ENCODE results near the gene BANF2.

The BANF2 gene

DNA sequence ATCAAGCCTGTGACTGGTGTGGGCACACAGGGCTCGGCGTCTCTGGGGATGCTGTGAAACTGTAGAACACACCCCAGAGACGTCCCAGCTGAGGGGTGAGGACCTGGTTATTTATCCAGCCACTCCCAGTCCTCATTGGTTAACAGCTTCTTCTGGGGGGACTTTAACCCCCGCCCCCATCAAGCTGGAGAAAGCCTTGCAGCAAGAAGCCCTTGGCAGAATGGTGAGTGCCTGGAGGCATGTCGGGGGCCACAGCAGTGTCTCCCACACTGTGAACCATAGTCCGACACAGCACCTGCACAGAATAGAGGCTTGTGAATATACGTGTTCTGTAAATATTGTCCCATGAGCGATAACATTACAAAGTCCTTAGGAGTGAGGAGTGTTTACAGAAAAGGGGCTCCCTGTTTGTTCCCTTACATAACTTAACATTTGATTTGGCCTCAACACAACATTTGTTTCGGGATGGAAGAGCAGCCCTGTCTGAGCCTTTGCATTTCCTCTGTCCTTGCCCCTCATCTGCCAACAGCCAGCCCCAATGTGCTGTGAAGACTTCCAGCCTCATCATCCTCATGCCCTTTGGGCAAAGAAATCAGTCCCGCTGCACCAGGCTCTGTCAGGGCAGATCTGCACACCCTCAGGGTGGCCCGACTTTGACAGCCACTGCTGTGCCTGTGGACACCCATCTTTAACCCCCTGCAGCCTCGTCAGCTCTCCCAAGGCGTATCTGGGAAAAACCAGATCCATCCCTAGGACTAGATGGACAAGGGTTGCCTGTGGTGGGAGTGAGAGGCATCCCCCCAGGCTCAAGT, 15.5 kb upstream of the BANF2 start:
- Mint-ChIP-seq H3K27ac (no peak overlapping the region), H3K9me3 (no peaks in the 10 kb centered on the region), H3K4me3 (no peak overlapping the region), H3K36me3 (ENCODE audit: low read depth) (peaks cover 4% of the 10 kb centered on the region), H3K4me1 (peaks cover 19% of the 10 kb centered on the region), H3K27me3 (peaks cover 40% of the 10 kb centered on the region)
- DNase-seq, result no peak
- no peak for ATAC-seq

DNA sequence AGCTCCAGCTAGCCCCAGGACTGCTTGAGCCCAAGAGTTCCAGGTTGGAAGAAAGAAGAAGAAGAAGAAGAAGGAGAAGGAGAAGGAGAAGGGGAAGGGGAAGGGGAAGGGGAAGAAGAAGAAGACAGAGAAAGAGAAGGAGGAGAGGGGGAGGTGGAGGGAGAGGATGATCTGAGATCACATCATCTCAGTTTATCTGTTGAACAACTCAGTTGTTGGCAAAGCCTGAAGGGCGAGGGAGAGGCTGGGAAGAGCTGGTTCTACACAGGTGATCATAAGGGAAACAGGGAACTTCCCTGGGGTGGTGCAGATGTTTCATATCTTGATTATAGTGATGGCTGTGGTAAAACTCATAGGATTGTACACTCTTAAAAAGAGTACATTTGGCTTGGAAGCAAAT, 14.6 kb upstream of the BANF2 start:
- no peak for DNase-seq
- ATAC-seq, result no peak
- Mint-ChIP-seq H3K9me3 (peaks cover 1% of the 10 kb centered on the region), H3K27me3 (peaks cover 47% of the 10 kb centered on the region), H3K27ac (no peak overlapping the region), H3K4me3 (no peak overlapping the region), H3K4me1 (peaks cover 11% of the 10 kb centered on the region), H3K36me3 (ENCODE audit: low read depth) (no peaks in the 10 kb centered on the region)

DNA sequence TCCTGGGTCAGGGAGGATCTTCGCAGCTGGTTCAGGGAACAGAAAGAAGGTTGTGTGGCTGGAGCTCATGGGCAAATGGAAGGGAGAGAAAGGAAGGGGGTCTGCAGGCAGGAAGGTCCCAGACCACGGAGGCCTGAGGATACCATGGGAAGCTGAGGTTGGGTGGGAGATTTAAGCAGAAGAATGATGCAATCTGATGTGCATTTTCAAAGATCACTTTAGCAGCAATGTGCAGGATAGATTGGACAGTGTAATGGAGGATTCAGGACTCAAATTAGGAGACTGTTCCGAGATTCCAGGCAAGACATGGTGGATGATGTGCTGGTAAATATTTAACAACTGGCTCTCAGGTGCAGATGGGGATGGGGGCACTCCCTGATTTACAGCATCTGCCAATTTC, 12.0 kb upstream of the BANF2 start:
- no peak overlapping the region for H3K27ac Mint-ChIP-seq
- H3K4me1 Mint-ChIP-seq, result peaks cover 4% of the 10 kb centered on the region
- peaks cover 3% of the 10 kb centered on the region for H3K9me3 Mint-ChIP-seq
- DNase-seq, result no peak
- no peak overlapping the region for H3K4me3 Mint-ChIP-seq
- H3K36me3 Mint-ChIP-seq (ENCODE audit: low read depth), result no peaks in the 10 kb centered on the region
- H3K27me3 Mint-ChIP-seq, result peaks cover 57% of the 10 kb centered on the region
- no peak for ATAC-seq

DNA sequence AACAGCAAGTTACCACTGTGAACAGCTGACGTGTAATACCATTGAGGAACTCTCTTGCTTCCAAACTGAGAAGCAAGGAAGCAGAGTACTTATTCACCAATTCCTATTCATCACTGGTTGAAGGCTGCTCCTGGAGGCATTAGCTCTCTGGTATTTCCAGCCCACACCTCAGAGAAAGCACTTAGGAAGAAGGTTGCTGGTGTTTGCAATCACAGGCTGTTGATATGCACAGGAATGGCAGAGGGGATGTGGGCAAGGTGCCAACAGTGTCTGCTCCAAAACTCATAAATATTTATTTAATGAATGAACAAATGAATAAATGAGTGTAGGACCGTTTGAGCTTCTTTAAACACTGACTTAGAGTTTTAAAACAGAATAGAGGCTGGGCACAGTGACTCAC, 10.8 kb upstream of the BANF2 start:
- no peak for ATAC-seq
- peaks cover 3% of the 10 kb centered on the region for H3K9me3 Mint-ChIP-seq
- H3K36me3 Mint-ChIP-seq (ENCODE audit: low read depth), result no peaks in the 10 kb centered on the region
- H3K27ac Mint-ChIP-seq, result no peak overlapping the region
- DNase-seq, result no peak
- H3K4me1 Mint-ChIP-seq, result no peaks in the 10 kb centered on the region
- H3K4me3 Mint-ChIP-seq, result no peak overlapping the region
- H3K27me3 Mint-ChIP-seq, result peaks cover 54% of the 10 kb centered on the region

DNA sequence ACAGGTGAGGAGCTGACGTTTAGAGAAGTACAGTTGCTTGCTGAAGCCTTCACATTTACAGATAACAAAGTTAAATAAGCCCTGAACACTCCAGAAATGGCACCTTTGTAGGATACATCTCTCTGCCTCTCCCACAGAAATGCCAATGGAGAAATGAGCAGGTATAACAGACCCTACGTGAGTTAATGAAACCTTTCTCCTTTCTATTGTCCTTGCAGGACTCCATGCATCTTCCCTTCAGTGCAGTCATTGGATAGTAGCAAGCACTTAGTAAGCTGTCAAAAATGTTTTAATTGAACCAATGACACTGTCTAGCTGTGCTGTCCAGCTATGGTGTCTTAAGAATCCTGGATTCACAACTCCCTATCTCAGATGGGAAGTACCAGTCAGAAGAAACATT, 9.6 kb upstream of the BANF2 start:
- H3K27me3 Mint-ChIP-seq, result peaks cover 51% of the 10 kb centered on the region

DNA sequence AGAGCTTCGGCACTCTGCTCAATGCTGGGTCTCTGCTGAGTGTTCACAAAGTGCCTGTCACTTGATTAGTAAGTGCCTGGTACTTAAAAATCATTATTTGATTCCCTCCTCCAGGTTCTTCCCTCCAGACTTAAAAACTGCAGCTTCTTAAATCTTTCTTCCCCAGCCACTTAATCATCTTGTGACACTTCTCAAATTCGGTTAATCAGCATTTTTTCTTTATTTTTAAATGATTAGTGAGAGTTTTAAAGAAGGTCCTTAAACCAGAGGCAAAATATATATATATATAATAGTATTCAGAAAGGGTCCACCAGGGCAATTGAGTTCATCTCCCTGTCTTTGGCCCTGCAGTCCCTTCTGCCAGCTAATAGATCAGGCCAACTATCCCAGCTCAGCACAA, 8.0 kb upstream of the BANF2 start:
- DNase-seq (no peak), ATAC-seq (no peak)
- Mint-ChIP-seq H3K4me3 (no peak overlapping the region), H3K4me1 (no peaks in the 10 kb centered on the region), H3K27ac (no peak overlapping the region), H3K9me3 (peaks cover 3% of the 10 kb centered on the region), H3K36me3 (ENCODE audit: low read depth) (no peaks in the 10 kb centered on the region), H3K27me3 (peaks cover 41% of the 10 kb centered on the region)

More for the DNA sequence above, 9.6 kb upstream of the BANF2 start:
- DNase-seq, result no peak
- no peaks in the 10 kb centered on the region for H3K4me1 Mint-ChIP-seq
- peaks cover 3% of the 10 kb centered on the region for H3K9me3 Mint-ChIP-seq
- H3K27ac Mint-ChIP-seq, result no peak overlapping the region
- no peaks in the 10 kb centered on the region for H3K36me3 Mint-ChIP-seq (ENCODE audit: low read depth)
- ATAC-seq, result no peak
- no peak overlapping the region for H3K4me3 Mint-ChIP-seq

DNA sequence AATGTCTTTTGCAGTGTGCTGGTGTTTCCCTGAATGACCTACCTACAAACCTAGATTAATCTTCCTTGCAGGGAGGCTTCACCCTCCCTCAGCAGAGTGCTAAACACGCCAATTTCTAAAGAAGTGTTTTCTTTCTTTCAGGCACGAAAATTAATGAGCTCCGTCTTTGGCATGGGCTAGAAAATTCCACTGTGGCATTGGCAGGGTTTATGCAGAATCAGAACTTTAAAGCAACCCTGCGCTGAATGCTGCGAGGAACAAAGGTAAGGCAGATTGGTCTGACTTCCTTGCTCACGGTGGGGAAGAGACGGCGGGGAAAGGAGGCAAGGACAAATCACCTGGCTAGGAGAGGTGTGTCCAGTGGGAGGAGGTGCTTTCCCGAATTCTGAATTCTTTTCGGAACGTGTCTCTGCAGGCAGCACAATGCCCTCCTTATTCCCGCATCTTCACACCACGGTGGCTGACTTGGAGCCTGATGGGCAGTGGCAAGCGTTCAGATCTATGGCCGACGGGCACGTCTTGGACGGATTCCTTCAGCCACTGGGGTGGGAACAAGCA, 6.2 kb upstream of the BANF2 start:
- ATAC-seq, result no peak
- DNase-seq, result no peak

DNA sequence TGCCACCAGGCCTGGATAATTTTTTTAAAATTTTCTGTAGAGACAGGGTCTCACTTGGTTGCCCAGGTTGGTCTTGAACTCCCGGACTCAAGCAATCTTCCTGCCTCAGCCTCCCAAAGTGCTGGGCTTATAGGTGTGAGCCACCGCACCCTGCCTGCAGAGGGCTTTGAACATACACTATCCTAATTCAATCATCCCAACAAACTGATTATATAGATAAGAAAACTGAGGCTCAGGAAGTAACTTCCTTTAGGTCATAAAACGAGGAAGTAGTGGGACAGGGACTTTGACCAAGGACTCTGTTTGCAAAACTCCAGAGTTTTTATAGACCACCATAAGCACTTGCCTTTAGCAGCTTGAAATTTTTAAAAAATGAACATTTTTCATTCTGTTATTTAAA, 5.0 kb upstream of the BANF2 start:
- peaks cover 3% of the 10 kb centered on the region for H3K9me3 Mint-ChIP-seq
- no peak overlapping the region for H3K4me3 Mint-ChIP-seq
- no peaks in the 10 kb centered on the region for H3K36me3 Mint-ChIP-seq (ENCODE audit: low read depth)
- H3K27ac Mint-ChIP-seq, result no peak overlapping the region
- no peak for DNase-seq
- no peaks in the 10 kb centered on the region for H3K4me1 Mint-ChIP-seq
- peaks cover 20% of the 10 kb centered on the region for H3K27me3 Mint-ChIP-seq
- ATAC-seq, result no peak

More for the DNA sequence above, 6.2 kb upstream of the BANF2 start:
- H3K27me3 Mint-ChIP-seq, result peaks cover 27% of the 10 kb centered on the region
- H3K4me1 Mint-ChIP-seq, result no peaks in the 10 kb centered on the region
- no peak overlapping the region for H3K27ac Mint-ChIP-seq
- H3K9me3 Mint-ChIP-seq, result peaks cover 3% of the 10 kb centered on the region
- H3K36me3 Mint-ChIP-seq (ENCODE audit: low read depth), result no peaks in the 10 kb centered on the region
- H3K4me3 Mint-ChIP-seq, result no peak overlapping the region

DNA sequence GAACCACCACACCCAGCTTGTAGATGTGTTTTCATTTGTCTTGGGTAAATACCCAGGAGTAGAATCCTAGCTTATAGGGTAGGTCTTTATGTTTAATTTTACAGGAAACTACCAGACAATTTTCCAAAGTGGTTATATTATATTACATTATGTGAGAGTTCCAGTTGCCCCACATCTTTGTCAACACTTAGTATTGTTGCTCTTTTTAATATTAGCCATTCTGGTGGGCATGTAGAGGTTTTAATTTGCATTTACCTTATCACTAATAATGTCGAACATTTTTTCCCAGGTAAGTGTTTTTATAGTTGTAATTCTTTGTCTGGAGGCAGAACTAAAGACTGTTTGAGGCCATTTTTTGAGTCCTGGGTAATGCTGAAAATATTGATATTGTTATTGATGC, 3.5 kb upstream of the BANF2 start:
- ATAC-seq, result no peak
- H3K27ac Mint-ChIP-seq, result no peak overlapping the region

DNA sequence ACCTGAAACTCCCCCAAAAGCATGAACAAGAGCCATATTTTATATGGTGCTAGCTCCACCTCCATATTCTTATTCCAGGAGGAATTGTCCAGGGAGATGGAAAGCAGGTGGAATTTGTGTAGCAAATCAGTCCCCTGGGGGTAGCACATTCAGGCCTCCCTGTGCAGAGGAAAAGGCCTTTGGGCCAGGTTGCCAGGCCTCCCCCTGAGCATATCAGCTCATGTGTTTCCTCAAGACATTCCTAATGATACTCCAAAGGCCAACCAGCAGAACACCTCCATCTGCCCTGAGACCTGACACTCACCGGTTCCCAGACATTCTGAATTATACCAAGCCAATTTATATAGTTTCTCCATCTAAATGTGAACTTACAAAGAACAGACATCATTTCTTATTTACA, 2.6 kb upstream of the BANF2 start:
- no peak overlapping the region for H3K27ac Mint-ChIP-seq
- DNase-seq (no peak), ATAC-seq (no peak)
- H3K4me1 Mint-ChIP-seq, result no peaks in the 10 kb centered on the region
- H3K4me3 Mint-ChIP-seq, result no peak overlapping the region
- H3K27me3 Mint-ChIP-seq, result peaks cover 8% of the 10 kb centered on the region
- no peaks in the 10 kb centered on the region for H3K36me3 Mint-ChIP-seq (ENCODE audit: low read depth)
- no peaks in the 10 kb centered on the region for H3K9me3 Mint-ChIP-seq

More for the DNA sequence above, 3.5 kb upstream of the BANF2 start:
- H3K4me1 Mint-ChIP-seq, result no peaks in the 10 kb centered on the region
- H3K9me3 Mint-ChIP-seq, result no peaks in the 10 kb centered on the region
- no peak overlapping the region for H3K4me3 Mint-ChIP-seq
- H3K27me3 Mint-ChIP-seq, result peaks cover 13% of the 10 kb centered on the region
- DNase-seq, result no peak
- no peaks in the 10 kb centered on the region for H3K36me3 Mint-ChIP-seq (ENCODE audit: low read depth)

DNA sequence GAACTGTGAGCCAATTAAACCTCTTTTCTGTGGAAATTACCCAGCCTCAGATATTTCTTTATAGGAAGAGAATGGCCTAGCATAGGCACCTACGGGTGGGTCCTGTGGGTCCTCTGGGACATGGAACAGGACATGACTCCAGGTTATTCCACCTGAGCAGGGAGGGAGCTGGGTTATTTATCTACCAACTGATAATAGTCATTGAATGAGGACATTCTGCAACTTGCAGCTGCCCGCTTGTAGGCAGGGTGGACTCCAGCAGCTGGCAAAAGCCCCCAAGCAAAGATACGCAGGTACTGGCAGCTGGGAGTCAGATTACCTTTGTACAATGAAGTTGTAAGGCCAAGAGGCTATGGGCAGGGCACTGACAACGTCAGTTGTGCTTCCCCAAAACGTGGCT, 1.4 kb upstream of the BANF2 start:
- no peak overlapping the region for H3K27ac Mint-ChIP-seq
- no peak for DNase-seq
- no peak for ATAC-seq
- peaks cover 6% of the 10 kb centered on the region for H3K27me3 Mint-ChIP-seq
- no peaks in the 10 kb centered on the region for H3K9me3 Mint-ChIP-seq
- H3K4me1 Mint-ChIP-seq, result no peaks in the 10 kb centered on the region
- no peaks in the 10 kb centered on the region for H3K36me3 Mint-ChIP-seq (ENCODE audit: low read depth)
- no peak overlapping the region for H3K4me3 Mint-ChIP-seq

DNA sequence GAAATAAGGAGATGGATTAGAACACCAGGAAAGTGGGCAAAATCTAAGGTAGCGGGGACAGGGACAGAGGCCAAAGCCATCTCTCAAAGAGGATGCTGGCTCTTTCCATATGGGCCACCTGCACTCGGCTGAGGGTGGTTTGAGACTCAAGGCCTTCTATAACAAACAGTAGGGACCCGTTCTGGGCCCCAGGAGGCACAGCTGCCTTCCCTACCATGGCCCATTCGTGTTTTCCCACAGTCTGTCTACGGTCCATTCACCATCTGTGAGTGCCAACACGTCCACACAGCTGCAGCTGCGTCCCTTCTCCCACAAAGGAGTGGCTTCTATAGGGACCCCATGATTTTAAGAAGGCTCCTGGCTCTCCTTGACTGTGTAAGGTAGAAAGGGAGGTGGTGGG, 871 bp downstream of the BANF2 start:
- ATAC-seq (no peak), DNase-seq (no peak)
- no peaks in the 10 kb centered on the region for H3K4me1 Mint-ChIP-seq
- no peaks in the 10 kb centered on the region for H3K27me3 Mint-ChIP-seq
- H3K36me3 Mint-ChIP-seq (ENCODE audit: low read depth), result no peaks in the 10 kb centered on the region
- no peaks in the 10 kb centered on the region for H3K9me3 Mint-ChIP-seq
- H3K4me3 Mint-ChIP-seq, result no peak overlapping the region
- H3K27ac Mint-ChIP-seq, result no peak overlapping the region

DNA sequence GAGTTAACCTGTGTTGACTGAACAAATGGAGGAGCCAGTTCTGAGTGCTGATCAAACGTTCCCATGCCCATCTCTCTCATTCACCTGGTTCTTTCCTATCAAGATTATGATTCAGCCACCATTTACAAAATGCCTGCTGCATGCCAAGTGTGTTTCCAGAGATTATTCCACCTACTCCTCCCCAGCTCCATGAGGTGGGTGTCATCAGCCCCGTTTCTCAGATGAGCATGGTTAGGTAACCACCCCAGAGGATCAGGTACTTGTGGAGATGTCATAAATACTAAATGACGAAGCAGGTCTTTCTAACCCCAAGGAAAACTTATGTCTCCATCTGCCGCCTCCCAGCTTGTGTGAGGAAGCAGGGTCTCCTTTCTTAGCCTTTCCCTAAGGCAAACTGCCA, 2.1 kb downstream of the BANF2 start:
- Mint-ChIP-seq H3K36me3 (ENCODE audit: low read depth) (no peaks in the 10 kb centered on the region), H3K4me3 (no peak overlapping the region), H3K4me1 (no peaks in the 10 kb centered on the region), H3K27ac (no peak overlapping the region), H3K9me3 (no peaks in the 10 kb centered on the region), H3K27me3 (no peaks in the 10 kb centered on the region)
- DNase-seq, result no peak
- ATAC-seq, result no peak

DNA sequence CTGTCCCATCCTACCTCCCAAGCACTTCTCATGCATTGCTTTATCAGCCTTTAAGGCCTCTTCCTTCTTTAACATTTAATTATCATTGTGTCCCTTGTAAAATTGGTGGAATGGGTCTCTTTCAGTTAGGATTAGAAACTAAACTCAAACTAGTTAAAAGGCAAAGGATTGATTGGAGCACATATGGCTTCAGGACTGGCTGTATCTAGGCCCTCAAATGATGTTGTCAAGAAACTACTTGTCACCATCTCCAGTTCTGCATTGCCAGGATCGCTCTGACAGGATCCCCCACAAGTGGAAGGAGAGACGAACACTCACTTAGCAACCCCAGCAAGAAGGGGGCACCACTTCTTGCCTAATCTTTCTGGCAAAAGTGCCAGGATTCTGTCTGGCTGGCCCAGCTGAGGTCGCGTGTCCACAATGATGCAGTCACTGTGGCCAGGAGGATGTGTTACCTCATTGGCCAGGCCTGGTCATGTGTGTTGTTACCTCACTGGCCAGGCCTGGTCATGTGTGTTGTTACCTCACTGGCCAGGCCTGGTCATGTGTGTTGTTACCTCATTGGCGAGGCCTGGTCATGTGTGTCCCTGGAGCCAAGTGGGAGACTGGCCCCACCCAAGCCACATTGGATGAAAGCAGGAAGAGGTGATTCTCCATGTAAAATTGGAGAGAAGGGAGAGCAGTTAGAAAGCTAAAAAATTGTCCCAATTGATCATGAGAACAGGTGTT, 5.0 kb downstream of the BANF2 start:
- Mint-ChIP-seq H3K4me1 (no peaks in the 10 kb centered on the region), H3K36me3 (ENCODE audit: low read depth) (no peaks in the 10 kb centered on the region), H3K4me3 (no peak overlapping the region), H3K27ac (no peak overlapping the region), H3K9me3 (no peaks in the 10 kb centered on the region), H3K27me3 (no peaks in the 10 kb centered on the region)
- ATAC-seq (no peak), DNase-seq (no peak)

DNA sequence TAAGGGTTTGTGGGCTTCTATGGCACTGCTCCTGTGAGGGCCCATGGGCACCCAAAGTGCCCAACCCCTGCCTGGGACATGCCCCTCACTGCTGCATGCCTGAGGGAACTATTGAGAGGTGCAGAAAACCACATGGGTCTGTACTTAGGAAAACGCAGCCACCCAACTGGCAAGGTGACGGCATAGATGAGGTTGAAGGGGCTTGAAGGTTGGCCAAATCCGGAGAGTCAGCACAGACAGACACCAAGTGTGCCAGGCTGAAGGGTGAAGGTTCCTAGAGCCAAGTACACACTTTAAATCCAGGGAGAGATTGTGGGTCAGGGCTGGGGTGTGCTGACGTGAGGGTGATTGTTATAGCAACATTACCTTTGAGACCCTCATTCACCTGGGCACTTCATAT, 6.2 kb downstream of the BANF2 start:
- H3K4me1 Mint-ChIP-seq, result no peaks in the 10 kb centered on the region
- no peaks in the 10 kb centered on the region for H3K36me3 Mint-ChIP-seq (ENCODE audit: low read depth)
- no peaks in the 10 kb centered on the region for H3K9me3 Mint-ChIP-seq
- DNase-seq (no peak), ATAC-seq (no peak)
- H3K4me3 Mint-ChIP-seq, result no peak overlapping the region
- no peaks in the 10 kb centered on the region for H3K27me3 Mint-ChIP-seq
- no peak overlapping the region for H3K27ac Mint-ChIP-seq

All from activated naive CD8-positive, alpha-beta T cell treated with anti-CD3 and anti-CD28 coated beads, Interleukin-2, amount 50 U/mL, for 24 hours (primary cell).